Fibroblast of skin of back (primary cell): Measurements from ENCODE around the gene ACRV1.

Experiments used
- DNase-seq: peaks from one replicate; pipeline ENCODE4 v3.0.0-alpha.2; 2013

Gene ACRV1

DNA sequence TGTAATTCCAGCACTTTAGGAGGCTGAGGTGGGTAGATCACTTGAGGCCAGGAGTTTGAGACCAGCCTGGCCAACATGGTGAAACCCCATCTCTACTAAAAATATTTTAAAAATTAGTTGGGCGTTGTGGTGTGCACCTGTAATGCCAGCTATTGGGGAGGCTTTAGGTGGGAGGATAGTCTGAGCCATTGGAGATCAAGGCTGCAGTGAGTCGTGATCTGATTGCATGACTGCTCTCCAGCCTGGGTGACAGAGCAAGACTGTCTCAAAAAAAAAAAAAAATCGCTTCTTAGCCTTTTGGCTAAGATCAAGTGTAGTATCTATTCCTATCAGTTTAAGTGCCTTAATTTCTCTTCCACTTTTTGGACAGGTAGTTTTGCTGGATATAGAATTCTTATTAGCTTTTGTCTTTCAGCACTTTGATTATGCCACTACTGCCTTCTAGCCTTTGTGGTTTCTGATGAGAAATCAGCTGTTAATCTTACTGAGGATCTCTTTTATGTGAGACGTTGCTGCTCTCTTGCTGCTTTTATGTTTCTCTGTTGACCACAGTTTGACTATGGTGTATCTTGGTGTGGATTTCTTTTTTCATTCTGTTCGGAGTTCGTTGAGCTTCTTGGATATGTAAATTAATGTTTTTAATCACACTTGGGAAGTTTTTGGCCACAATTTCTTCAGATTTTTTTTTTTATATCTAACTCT lies 31.0 kb downstream of the ACRV1 start:
- DNase-seq = no peak

- no peak for DNase-seq
These were observed 34.8 kb downstream of the ACRV1 start for GRCh38 chr11:125645871-125646270.

GRCh38 chr11:125638315-125638714 lies 42.3 kb downstream of the ACRV1 start:
- DNase-seq = no peak

- DNase-seq = no peak
These were observed 42.8 kb downstream of the ACRV1 start for GRCh38 chr11:125637840-125638239.

DNA sequence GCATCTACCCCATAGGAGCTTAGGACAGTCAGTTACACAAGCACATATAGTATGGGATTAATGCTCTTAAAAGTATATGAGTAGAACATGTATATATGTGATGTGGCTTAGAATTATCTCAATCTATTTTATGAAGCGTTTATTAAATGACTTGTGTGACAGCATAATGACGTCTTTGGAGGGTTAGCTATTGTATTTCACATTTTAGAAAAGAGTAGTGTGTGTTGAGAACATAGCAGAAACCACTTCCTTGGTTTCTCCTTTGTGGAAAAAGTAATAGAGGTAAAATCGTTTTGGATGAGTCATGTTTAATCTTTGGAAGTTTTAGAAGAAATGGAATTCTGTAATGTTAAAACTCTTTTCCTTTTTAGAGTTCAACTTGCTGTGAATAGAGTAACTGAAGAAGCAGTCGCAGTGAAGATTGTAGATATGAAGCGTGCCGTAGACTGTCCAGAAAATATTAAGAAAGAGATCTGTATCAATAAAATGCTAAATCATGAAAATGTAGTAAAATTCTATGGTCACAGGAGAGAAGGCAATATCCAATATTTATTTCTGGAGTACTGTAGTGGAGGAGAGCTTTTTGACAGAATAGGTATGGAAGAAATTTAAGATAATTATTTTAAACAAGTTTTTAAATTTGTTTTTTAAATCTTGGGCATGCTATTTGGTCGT lies 53.3 kb downstream of the ACRV1 start:
- no peak for DNase-seq

DNA sequence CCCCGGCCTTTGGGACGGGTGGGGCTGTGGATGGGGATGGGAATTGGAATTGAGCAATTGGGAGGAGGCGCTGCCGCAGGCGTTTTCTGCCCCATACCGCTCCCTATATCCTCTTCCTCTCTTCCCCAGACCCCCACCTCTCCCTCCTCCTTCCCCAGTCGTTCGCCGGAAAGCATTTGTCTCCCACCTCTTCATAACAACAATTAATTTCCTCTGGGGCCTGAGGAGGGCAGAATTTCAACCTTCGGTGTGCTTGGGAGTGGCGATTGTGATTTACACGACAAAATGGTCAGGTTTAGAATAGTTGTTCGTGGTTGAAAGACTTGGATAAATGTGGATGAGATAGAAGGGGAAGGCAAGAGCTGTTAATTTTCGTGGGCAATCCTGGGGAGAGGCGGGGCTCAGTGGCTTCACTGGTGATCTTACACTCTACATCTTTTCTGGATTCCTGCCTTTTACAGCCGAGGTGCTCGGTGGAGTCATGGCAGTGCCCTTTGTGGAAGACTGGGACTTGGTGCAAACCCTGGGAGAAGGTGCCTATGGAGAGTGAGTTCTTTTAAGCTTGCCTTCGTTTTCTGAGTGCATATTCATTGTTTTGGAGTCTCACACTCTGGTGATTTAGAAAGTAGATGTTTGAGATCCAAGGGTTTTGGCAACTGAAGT lies 54.2 kb downstream of the ACRV1 start:
- peak; percentile 94 for DNase-seq

DNA sequence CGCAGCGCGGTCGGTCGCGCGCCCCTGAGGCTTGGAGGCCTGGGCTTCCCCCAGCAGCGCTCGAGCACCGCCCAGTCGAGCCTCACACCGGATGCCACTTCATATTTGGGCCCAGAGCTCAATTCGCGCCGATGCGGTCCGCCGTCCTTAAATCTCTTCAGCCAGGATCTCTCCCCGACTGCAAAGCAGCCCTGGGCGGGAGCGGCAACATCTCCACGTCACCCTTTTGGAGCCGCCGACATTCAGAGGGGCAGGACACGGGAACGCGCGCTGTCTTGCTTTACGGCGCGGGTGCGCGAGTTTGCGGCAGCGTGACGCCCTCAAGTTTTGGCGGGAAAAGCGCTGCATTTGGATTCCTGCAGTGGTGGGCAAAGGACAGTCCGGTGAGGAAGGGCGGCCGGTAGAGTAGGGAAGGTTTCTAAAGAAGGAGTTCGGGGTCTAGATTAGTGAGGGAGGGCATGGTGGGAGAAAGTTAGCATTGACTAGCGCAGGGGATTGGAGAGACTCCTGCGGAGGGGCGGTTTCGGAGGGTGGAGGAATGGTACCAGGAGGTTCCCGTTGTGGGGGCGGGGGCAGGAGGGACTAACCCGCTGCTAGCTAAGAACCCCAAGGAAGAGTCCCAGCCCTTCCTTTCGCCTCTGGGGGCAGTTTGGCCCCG lies 54.9 kb downstream of the ACRV1 start:
- DNase-seq = peak; percentile 91

- DNase-seq = no peak
These were observed 55.4 kb downstream of the ACRV1 start for GRCh38 chr11:125625225-125625629.

- DNase-seq = no peak
These were observed 55.9 kb downstream of the ACRV1 start, which contains the start of gene CHEK1 for GRCh38 chr11:125624756-125625213. Gene CHEK1 (plus strand): TSS chr11:125625163. CDS start chr11:125626769, 1,606 bp downstream.

DNA sequence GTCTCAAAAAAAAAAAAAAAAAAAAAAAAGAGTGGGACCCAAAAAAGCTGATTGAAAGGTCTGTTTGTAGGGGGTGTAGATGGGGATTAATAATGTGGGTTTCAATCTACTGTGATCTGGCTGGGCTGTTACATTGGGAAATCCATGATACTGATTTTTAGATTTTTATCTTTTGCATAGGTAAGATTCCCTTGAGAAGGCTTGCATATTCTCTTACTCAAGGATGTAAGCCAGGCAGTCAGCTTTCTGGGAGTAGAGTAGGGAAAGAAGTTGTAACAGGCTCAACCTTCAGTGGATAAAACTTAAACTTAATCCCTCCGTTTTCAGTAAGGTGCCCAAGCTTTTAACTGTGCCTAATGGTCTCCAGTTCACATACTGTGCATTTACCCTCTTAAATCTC lies 57.6 kb downstream of the ACRV1 start:
- no peak for DNase-seq

DNA sequence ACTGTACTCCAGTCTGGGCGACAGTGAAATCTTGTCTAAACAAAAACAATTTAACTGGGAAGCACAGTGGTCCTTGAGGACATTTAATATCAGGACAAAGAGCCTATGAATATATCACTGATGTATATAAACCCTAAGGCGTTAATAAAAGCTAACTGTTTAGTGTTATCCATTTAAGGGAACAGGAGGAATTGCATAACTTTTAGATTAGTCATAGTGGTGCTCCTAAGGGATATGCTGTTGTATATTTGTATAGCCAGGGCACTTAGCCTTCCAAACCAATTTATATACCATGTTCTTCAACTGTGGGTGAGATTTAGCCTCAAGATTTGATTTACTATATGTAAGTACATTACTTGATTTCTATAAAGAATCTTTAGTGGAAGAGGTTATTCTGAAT lies 58.7 kb downstream of the ACRV1 start:
- peak; percentile 76 for DNase-seq
